K562 (cell line): Measurements from ENCODE around the gene DLK1. TPM values are rescaled to one million over a fixed set of nuclear protein-coding genes. Genes with fewer than 3 reads are reported as not detected.

ENCODE experiments used
- ATAC-seq: fragments of 200-7000 bp; cut with Tn5 transposase; 3 replicates; pipeline ENCODE4 v1.9.1; 2020; ENCODE audit warnings: moderate library complexity
- BruUV-seq: library from RNA; stranded (reverse); fragments of 400-500 nt; replicated peaks from 2 replicates; lab custom pipeline; 2021; lab: Mats Ljungman, UMichigan
- CTCF ChIA-PET: fragments of 300-600 bp; formaldehyde crosslinking; extraction: SDS; loops from one replicate; lab custom pipeline; 2021; ENCODE audit warnings: low intra/inter-chr PET ratio; lab: Yijun Ruan, JAX
- POLR2A ChIA-PET: fragments of 300-600, 350-650 bp; sonication (Branson Sonifier 250); formaldehyde crosslinking; extraction: SDS; loops from one replicate; lab custom pipeline; 2021; ENCODE audit warnings: antibody characterized with exemption, inconsistent platforms; lab: Yijun Ruan, JAX
- DNase-seq, 4 experiments: peaks; one replicate each; pipeline versions ENCODE4 v3.0.0 to v3.0.0-alpha.2; 2011 to 2018; ENCODE audit warnings: low spot score in 3 of 4, mixed read lengths in 3 of 4; ENCODE audit errors: extremely low read depth in 1 of 4
- FAIRE-seq: peaks from 2 replicates; lab custom pipeline; 2011; peaks lifted over from hg19 to GRCh38; lab: Jason Lieb, UNC
- H2AFZ ChIP-seq: 2 replicates; pipeline ENCODE4 v1.6.0; 2011; ENCODE audit warnings: low read depth, low read length, control low read depth, inconsistent platforms
- H3K27ac ChIP-seq: fragments of 200-600 bp; 3 replicates; pipeline ENCODE4 v1.8.0; 2011; ENCODE audit warnings: low read depth, mild to moderate bottlenecking, control low read depth, inconsistent platforms, low read length, moderate library complexity, mixed read lengths; ENCODE audit errors: extremely low read depth
- H3K27me3 ChIP-seq, 2 experiments: fragments of 300-600 bp in 1 of 2; 2 replicates in 1 of 2; 3 replicates in 1 of 2; pipeline versions ENCODE4 v1.6.0 to v1.8.0; 2011; ENCODE audit warnings: inconsistent platforms in 2 of 2, low read length in 2 of 2, mild to moderate bottlenecking in 1 of 2, mixed read lengths in 1 of 2, moderate library complexity in 1 of 2; ENCODE audit not compliant: control insufficient read depth in 2 of 2, insufficient read depth in 2 of 2
- H3K36me3 ChIP-seq: fragments of 300-600 bp; 3 replicates; pipeline ENCODE4 v1.8.0; 2011; ENCODE audit warnings: mild to moderate bottlenecking, low read length, inconsistent platforms; ENCODE audit not compliant: control insufficient read depth, insufficient read depth
- H3K4me1 ChIP-seq, 2 experiments: fragments of 200-600 bp in 1 of 2; replicated peaks in 1 of 2; 2 replicates in 1 of 2; 3 replicates in 1 of 2; pipeline versions ENCODE4 v1.5.1 to v1.8.0; 2011; ENCODE audit warnings: inconsistent platforms in 2 of 2, low read length in 2 of 2, mild to moderate bottlenecking in 1 of 2, mixed read lengths in 1 of 2, moderate library complexity in 1 of 2; ENCODE audit not compliant: control insufficient read depth in 2 of 2, insufficient read depth in 2 of 2
- H3K4me2 ChIP-seq: 2 replicates; pipeline ENCODE4 v1.6.1; 2011; ENCODE audit warnings: low read length, control low read depth, inconsistent platforms, mixed read lengths; ENCODE audit not compliant: insufficient read depth
- H3K4me3 ChIP-seq: fragments of 200-600 bp; sonication (generic), shearing (Covaris generic); 2 replicates; pipeline ENCODE4 v1.5.1; 2016; ENCODE audit warnings: control low read depth, inconsistent platforms
- H3K79me2 ChIP-seq: fragments of 200-600 bp; 3 replicates; pipeline ENCODE4 v1.8.0; 2011; ENCODE audit warnings: low read length, inconsistent platforms; ENCODE audit not compliant: control insufficient read depth, insufficient read depth
- H3K9ac ChIP-seq, 2 experiments: 2 replicates each; pipeline versions ENCODE4 v1.6.0 to v1.6.1; 2011; ENCODE audit warnings: low read depth in 2 of 2, low read length in 2 of 2, control low read depth in 1 of 2, inconsistent platforms in 1 of 2, mild to moderate bottlenecking in 1 of 2, mixed read lengths in 1 of 2; ENCODE audit not compliant: insufficient read depth in 1 of 2
- H3K9me1 ChIP-seq: one replicate; pipeline ENCODE4 v1.6.0; 2011; ENCODE audit warnings: inconsistent platforms, mild to moderate bottlenecking, low read length, moderate library complexity; ENCODE audit not compliant: control insufficient read depth, insufficient read depth
- H3K9me3 ChIP-seq: replicated peaks from 2 replicates; pipeline ENCODE4 v1.5.1; 2011; ENCODE audit warnings: low read depth, low read length, inconsistent platforms; ENCODE audit not compliant: control insufficient read depth, insufficient read depth
- H4K20me1 ChIP-seq: replicated peaks from 2 replicates; pipeline ENCODE4 v1.6.1; 2011; ENCODE audit warnings: low read length, inconsistent platforms, mixed read lengths; ENCODE audit not compliant: control insufficient read depth, insufficient read depth
- ADNP ChIP-seq: fragments of 200-800 bp; sonication (Bioruptor generic); IDR thresholded peaks from 2 replicates; pipeline ENCODE4 v1.6.1; 2016; ENCODE audit warnings: missing genetic modification characterization, missing compliant biosample characterization
- ATF1 ChIP-seq, 2 experiments: fragments of 450-650 bp in 1 of 2; IDR thresholded peaks; 2 replicates each; pipeline ENCODE4 v1.6.1; 2016; ENCODE audit warnings: missing compliant biosample characterization in 1 of 2, missing genetic modification characterization in 1 of 2
- ETV1 ChIP-seq: fragments of 450-650 bp; conservative IDR thresholded peaks from 2 replicates; pipeline ENCODE4 v1.6.1; 2016; ENCODE audit warnings: missing genetic modification characterization, control low read depth, low read depth, missing compliant biosample characterization
- PHB ChIP-seq: fragments of 250-450 bp; sonication (Bioruptor Pico); IDR thresholded peaks from 2 replicates; pipeline ENCODE4 v1.5.0; 2021
- PTBP1 ChIP-seq: fragments of 200-400 bp; formaldehyde crosslinking; IDR thresholded peaks from 2 replicates; pipeline ENCODE4 v1.6.1; 2017; ENCODE audit warnings: low read depth, low read length
- RBM34 ChIP-seq: fragments of 200-400 bp; formaldehyde crosslinking; IDR thresholded peaks from 2 replicates; pipeline ENCODE4 v1.6.1; 2018; ENCODE audit warnings: low read length, borderline replicate concordance; ENCODE audit not compliant: insufficient read depth
- SAFB2 ChIP-seq: fragments of 200-400 bp; formaldehyde crosslinking; IDR thresholded peaks from 2 replicates; pipeline ENCODE4 v1.6.1; 2018; ENCODE audit warnings: borderline replicate concordance, low read length, low read depth, moderate library complexity; ENCODE audit not compliant: severe bottlenecking
- ZFP36 ChIP-seq: fragments of 150-350 bp; IDR thresholded peaks from 2 replicates; pipeline ENCODE4 v1.6.1; 2018; ENCODE audit warnings: low read length, low read depth; ENCODE audit not compliant: partially characterized antibody
- ZZZ3 ChIP-seq: fragments of 450-650 bp; IDR thresholded peaks from 2 replicates; pipeline ENCODE4 v1.6.1; 2016; ENCODE audit warnings: antibody characterized with exemption, mild to moderate bottlenecking, moderate library complexity
- WGBS: fragments of 100-300 bp; shearing (Covaris generic); methylation state at CpG from one replicate; pipeline ENCODE4 v1.1.6; 2016; ENCODE audit warnings: low coverage, mixed read lengths; ENCODE audit not compliant: insufficient coverage; ENCODE audit errors: missing lambda C conversion rate; 5-methylcytosine and 5-hydroxymethylcytosine counted together
- in situ Hi-C: fragments of 300-500 bp; cut with MboI; formaldehyde crosslinking; loops from 4 replicates; pipeline ENCODE4 v1.15.0; 2018; ENCODE audit warnings: inconsistent platforms, mixed read lengths
- intact Hi-C: fragments of 100-400 bp; cut with micrococcal nuclease; formaldehyde crosslinking; loops from 2 replicates; pipeline ENCODE4 v1.14.2; 2022
- polyA plus RNA-seq, 8 experiments: library from polyadenylated mRNA; depleted of rRNA in 4 of 8; stranded (reverse) in 5 of 8; unstranded in 3 of 8; fragments of >200 nt; fragmentation: Nextera tagmentation in 2 of 8; fragmentation: Illumina TruSeq in 1 of 8; extraction: Ambion mirVana in 2 of 8; extraction: Trizol in 1 of 8; gene quantifications; 2 replicates each; pipeline versions ENCODE4 v1.2.1 to v1.2.3, GENCODE V29; 2011 to 2014; ENCODE audit warnings: inconsistent platforms in 1 of 8, missing spikeins in 1 of 8
- total RNA-seq, 7 experiments: library from RNA; depleted of rRNA in 6 of 7; stranded (reverse); fragments of >200 nt in 6 of 7; fragmentation: Illumina TruSeq in 2 of 7; extraction: Trizol in 2 of 7; gene quantifications; 2 replicates each; pipeline versions ENCODE4 v1.2.1 to v1.2.3, GENCODE V29; 2011 to 2021; ENCODE audit warnings: low replicate concordance in 1 of 7

The DLK1 gene
- total and polyA plus RNA-seq, 9 of the 15 experiments (the other 6 are each of a cell fraction or from before 2014, with no cell fraction given), result 4.4 to 97.2 (median 15.3) TPM

GRCh38 chr14:100738269-100738691 lies 11.6 kb downstream of the DLK1 start:
- Histone ChIP-seq H3K4me3 (no peak overlapping the region), H3K79me2 (no peaks in the 10 kb centered on the region), H4K20me1 (no peaks in the 10 kb centered on the region), H3K4me1 (peaks cover 0 to 29% of the 10 kb centered on the region in 2 experiments; a peak in 2 of 5 replicates), H3K9me3 (no peaks in the 10 kb centered on the region), H3K27me3 (no peaks in the 10 kb centered on the region), H2AFZ (no peak overlapping the region), H3K9ac (no peak overlapping the region), H3K27ac (no peak overlapping the region), H3K4me2 (no peak overlapping the region), H3K9me1 (no peaks in the 10 kb centered on the region), H3K36me3 (no peaks in the 10 kb centered on the region)
- intact Hi-C loops (no loop called here), in situ Hi-C loops (no loop called here)
- TF ChIP-seq RBM34 (no peak), ADNP (tag) (no peak), ATF1 (CRISPR knock-in tag; IDR thresholded peaks at IDR 0.05) (no peak), ATF1 (tag; IDR thresholded peaks at IDR 0.05) (no peak), ZZZ3 (no peak), SAFB2 (no peak), PTBP1 (no peak)
- FAIRE-seq (no peak), ATAC-seq (no peak), DNase-seq (no peak)
- CTCF ChIA-PET, result no interaction called here
- POLR2A ChIA-PET, result no interaction called here
- BruUV-seq, result no TSS peak
- WGBS, result 48% methylated on average over 3 of the region's 6 CpGs

GRCh38 chr14:100738704-100739131 lies 12.0 kb downstream of the DLK1 start:
- H3K27me3 ChIP-seq, result no peaks in the 10 kb centered on the region
- intact Hi-C loops (no loop called here), in situ Hi-C loops (no loop called here)
- H3K27ac ChIP-seq, result no peak overlapping the region
- H3K9me1 ChIP-seq, result no peaks in the 10 kb centered on the region
- no peak overlapping the region for H2AFZ ChIP-seq
- FAIRE-seq, result no peak
- CTCF ChIA-PET, result no interaction called here
- BruUV-seq, result no TSS peak
- ATAC-seq, result no peak
- TF ChIP-seq ZFP36, result no peak
- no peak for TF ChIP-seq PHB (CRISPR knock-in tag)
- no peak for TF ChIP-seq ETV1 (tag)
- TF ChIP-seq, all 486 proteins: peak for 0
- H3K9ac ChIP-seq, result peak overlapping the region in 1 of 2 experiments; percentile 52; a peak in 1 of 4 replicates
- H3K4me1 ChIP-seq, result peaks cover 0 to 29% of the 10 kb centered on the region in 2 experiments; a peak in 2 of 5 replicates
- H3K79me2 ChIP-seq, result no peaks in the 10 kb centered on the region
- 83% methylated on average over 6 of the region's 10 CpGs for WGBS
- no peaks in the 10 kb centered on the region for H3K36me3 ChIP-seq
- POLR2A ChIA-PET, result no interaction called here
- no peaks in the 10 kb centered on the region for H3K9me3 ChIP-seq
- no peaks in the 10 kb centered on the region for H4K20me1 ChIP-seq
- no peak overlapping the region for H3K4me3 ChIP-seq
- no peak for DNase-seq
- no peak overlapping the region for H3K4me2 ChIP-seq
